Jurkat, Clone E6-1 (cell line): ENCODE data around the gene ATPAF1.
A peak's percentile ranks its signal among the peaks of the same experiment; 100 is the strongest.

Experiments used
- DNase-seq: peaks from one replicate; pipeline ENCODE4 v3.0.0-alpha.2; 2011; ENCODE audit warnings: low read depth, low spot score
- H3K4me3 ChIP-seq: 2 replicates; pipeline ENCODE4 v1.5.1; 2011; ENCODE audit warnings: mild to moderate bottlenecking, low read length, control low read depth, moderate library complexity

ATPAF1 gene

GRCh38 chr1:46601257-46602007 lies 66.7 kb downstream of the ATPAF1 start:
- no peak for DNase-seq

GRCh38 chr1:46599059-46599970 lies 68.8 kb downstream of the ATPAF1 start:
- H3K4me3 ChIP-seq, result no peak overlapping the region
- DNase-seq, result peak; percentile 81

More at GRCh38 chr1:46601257-46602007, 66.7 kb downstream of the ATPAF1 start:
- H3K4me3 ChIP-seq, result no peak overlapping the region

- no peak for DNase-seq
- no peak overlapping the region for H3K4me3 ChIP-seq
These were observed 71.3 kb downstream of the ATPAF1 start for GRCh38 chr1:46596846-46597245.

- H3K4me3 ChIP-seq, result no peak overlapping the region
- DNase-seq, result no peak
These were observed 72.1 kb downstream of the ATPAF1 start for GRCh38 chr1:46596036-46596435.

DNA sequence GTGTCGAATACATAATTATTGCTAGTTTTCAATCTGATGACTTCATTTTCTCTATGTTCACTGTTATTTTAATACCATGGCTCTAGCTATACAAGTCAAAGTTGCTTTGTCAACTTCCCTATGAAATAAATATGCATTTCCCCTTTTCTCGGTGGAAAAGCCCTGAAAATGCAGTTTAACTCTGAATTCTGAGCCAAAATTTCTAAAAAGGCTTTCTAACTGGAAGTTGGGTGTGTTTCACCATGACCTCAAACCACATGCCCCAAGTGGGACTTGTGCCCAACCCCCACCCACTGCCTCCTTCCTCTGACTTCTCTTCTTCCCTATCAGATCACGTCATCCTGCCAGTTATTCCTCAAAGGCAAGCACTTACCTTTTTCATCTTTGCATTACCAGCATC lies 73.0 kb downstream of the ATPAF1 start:
- peak; percentile 65 for DNase-seq

DNA sequence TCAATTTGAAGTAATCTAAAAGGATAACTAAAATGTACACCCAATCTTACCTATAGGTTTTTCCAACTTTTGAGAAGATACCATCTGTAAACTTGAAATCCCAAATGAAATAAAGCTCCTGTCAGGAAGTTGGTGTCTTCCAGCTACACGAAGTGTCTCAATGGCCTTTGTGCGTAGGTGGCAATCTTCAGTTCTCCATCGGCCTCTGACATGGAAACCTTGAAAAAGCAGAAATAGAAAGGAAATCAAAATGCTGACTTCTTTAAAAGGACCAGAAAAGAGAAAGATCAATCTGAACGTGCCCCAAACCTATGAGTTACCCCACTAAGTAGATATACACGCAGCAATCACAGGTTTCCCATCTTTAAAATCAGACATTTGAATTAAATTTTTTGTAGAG lies 74.1 kb downstream of the ATPAF1 start:
- no peak for DNase-seq

More for the DNA sequence above, 73.0 kb downstream of the ATPAF1 start:
- H3K4me3 ChIP-seq, result peak overlapping the region; percentile 7; the same call in 1 of the 2 replicates

DNA sequence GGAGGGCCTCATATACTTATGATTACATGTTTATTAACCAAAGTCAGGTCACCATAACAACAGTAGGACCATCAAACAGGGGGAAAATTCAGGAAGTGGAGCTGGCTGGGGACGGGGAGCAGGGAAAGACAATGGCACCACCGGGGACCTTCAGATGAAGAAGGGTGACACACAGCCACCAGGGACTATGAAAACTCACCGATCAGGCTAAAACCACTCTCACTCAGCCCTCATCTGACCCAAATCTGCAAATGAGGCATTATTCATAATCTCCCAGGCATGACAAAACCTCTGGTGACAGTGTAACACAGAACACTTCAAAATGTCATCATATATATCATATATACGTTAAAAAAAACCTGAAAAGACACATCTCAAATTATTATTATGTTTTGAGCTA lies 75.3 kb downstream of the ATPAF1 start:
- no peak for DNase-seq
- no peak overlapping the region for H3K4me3 ChIP-seq

More for the DNA sequence above, 74.1 kb downstream of the ATPAF1 start:
- H3K4me3 ChIP-seq, result no peak overlapping the region

- no peak overlapping the region for H3K4me3 ChIP-seq
- no peak for DNase-seq
These were observed 78.6 kb downstream of the ATPAF1 start for GRCh38 chr1:46589529-46589928.

DNA sequence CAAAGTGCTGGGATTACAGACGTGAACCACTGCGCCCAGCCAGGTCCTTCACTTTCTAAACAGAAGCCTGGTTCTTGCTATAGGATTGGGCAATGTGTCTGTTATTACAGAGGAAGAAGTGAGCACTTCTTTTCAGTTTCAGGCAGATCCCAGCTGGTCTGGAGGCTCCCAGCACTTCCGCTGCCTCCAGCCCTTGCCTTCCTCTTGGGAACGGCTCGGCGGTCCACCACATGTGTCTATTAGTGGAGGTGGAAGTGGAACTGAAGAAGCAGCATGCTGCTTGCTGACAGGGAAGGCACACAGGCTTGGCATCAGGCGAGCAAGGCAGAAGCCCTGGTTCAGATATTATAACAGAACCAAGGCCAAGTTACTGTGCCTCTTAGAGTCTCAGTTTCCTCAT lies 81.1 kb downstream of the ATPAF1 start:
- DNase-seq, result no peak
- no peak overlapping the region for H3K4me3 ChIP-seq

- no peak for DNase-seq
- no peak overlapping the region for H3K4me3 ChIP-seq
These were observed 82.7 kb downstream of the ATPAF1 start for GRCh38 chr1:46585312-46585938.

DNA sequence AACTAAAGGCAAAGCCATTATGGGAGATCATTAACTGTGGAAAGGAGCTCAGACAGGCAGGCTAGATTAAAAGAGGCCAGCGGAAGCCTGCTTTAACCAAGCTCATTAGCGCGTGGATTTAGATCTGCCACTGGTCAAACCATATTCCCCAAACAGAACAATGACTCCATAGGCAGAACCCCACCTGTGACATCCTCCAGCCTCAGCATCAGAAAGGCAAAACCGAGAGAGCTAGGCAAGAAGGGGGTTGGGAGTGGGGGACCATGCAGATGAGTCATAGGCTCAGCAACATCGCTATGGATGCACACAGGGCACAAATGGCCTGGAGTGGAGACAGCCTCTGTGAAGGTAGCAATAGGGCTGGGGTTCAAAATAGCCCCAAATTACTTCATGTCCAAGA lies 84.7 kb downstream of the ATPAF1 start:
- no peak for DNase-seq
- no peak overlapping the region for H3K4me3 ChIP-seq

DNA sequence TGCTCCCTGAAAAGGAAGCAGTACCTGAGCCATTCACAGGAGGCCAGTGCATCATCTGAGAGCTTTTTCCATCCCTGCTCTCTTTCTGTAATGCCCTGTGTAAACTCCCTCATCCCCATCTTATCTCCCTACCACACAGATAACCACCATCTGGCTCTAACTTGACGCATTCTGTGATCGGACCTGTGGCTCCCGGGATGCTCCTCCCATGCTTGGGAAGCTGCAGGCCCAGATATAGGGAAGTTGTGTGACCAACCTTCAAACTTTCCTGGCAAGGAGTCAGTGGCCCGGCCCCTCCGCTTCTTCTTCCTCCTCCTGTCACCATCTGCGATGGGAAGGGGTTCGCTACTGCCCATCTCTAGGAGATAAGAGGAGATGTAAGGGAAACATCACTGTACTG lies 85.2 kb downstream of the ATPAF1 start:
- H3K4me3 ChIP-seq, result no peak overlapping the region
- DNase-seq, result no peak
